Omental fat pad (tissue), 4 donors: Measurements from ENCODE around the gene GASK1A. TPM values are rescaled to one million over a fixed set of nuclear protein-coding genes. Genes with fewer than 3 reads are reported as not detected.

ENCODE experiments used
- ATAC-seq: fragments of 150-250 bp; one replicate; pipeline ENCODE4 v1.9.1; 2016; ENCODE audit warnings: mild to moderate bottlenecking, moderate library complexity; ENCODE audit not compliant: low FRiP score
- DNase-seq: peaks from one replicate; pipeline ENCODE4 v3.0.0-alpha.2; 2019; ENCODE audit warnings: low spot score
- total RNA-seq, 4 donors: library from RNA; depleted of rRNA; stranded (reverse); fragments of >200 nt; gene quantifications; one replicate each; pipeline ENCODE4 v1.1.0, GENCODE V29; 2016
- TF ChIP-seq, protein P1 (sequence below), 3 donors: fragments of 450-650 bp; IDR thresholded peaks; one replicate each; pipeline ENCODE4 v1.5.1; 2016 to 2017; ENCODE audit warnings: antibody characterized with exemption in 3 of 3, mild to moderate bottlenecking in 3 of 3, moderate library complexity in 2 of 3

The GASK1A gene
- total RNA-seq, 4 donors from 2014 or later, result 4.9 to 39.9 (median 14.8) TPM

- DNase-seq (no peak), ATAC-seq (no peak)
- TF ChIP-seq, protein P1, sequence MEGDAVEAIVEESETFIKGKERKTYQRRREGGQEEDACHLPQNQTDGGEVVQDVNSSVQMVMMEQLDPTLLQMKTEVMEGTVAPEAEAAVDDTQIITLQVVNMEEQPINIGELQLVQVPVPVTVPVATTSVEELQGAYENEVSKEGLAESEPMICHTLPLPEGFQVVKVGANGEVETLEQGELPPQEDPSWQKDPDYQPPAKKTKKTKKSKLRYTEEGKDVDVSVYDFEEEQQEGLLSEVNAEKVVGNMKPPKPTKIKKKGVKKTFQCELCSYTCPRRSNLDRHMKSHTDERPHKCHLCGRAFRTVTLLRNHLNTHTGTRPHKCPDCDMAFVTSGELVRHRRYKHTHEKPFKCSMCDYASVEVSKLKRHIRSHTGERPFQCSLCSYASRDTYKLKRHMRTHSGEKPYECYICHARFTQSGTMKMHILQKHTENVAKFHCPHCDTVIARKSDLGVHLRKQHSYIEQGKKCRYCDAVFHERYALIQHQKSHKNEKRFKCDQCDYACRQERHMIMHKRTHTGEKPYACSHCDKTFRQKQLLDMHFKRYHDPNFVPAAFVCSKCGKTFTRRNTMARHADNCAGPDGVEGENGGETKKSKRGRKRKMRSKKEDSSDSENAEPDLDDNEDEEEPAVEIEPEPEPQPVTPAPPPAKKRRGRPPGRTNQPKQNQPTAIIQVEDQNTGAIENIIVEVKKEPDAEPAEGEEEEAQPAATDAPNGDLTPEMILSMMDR (IDR thresholded peaks at IDR 0.05), result no peak
These were observed 117.7 kb downstream of the GASK1A start for GRCh38 chr3:43096761-43097160.

- TF ChIP-seq, protein P1 (IDR thresholded peaks at IDR 0.05), result no peak
- no peak for ATAC-seq
- DNase-seq, result no peak
These were observed 118.4 kb downstream of the GASK1A start for GRCh38 chr3:43097400-43098080.

DNA sequence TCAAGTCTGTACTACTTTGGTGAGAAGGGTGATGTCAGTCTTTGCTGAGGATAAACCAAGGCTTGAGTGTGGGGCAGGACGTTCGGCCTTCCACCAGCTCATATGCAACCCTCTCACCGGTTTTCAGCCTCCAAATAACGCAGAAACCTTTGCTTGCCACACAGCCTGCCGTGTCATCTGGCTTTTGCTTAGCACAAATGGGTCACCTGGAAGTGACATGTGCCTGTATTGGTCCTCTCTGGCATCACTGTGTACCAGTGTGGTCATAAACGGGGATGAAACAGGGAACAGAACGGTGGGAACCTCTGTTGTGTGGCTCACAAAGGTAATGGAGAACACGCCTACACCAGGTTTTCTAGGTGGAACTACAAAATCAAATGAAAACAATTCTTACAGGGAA lies 119.7 kb downstream of the GASK1A start:
- TF ChIP-seq, protein P1 (IDR thresholded peaks at IDR 0.05), result no peak
- DNase-seq (no peak), ATAC-seq (no peak)

- no peak for ATAC-seq
- no peak for DNase-seq
- TF ChIP-seq, protein P1 (IDR thresholded peaks at IDR 0.05), result no peak
These were observed 123.8 kb downstream of the GASK1A start for GRCh38 chr3:43102773-43103480.

GRCh38 chr3:43104039-43104438 lies 124.9 kb downstream of the GASK1A start:
- DNase-seq, result no peak
- ATAC-seq, result no peak
- TF ChIP-seq, protein P1 (IDR thresholded peaks at IDR 0.05), result no peak

GRCh38 chr3:43104660-43105595 lies 125.8 kb downstream of the GASK1A start:
- ATAC-seq, result peak; percentile 12
- DNase-seq, result no peak

More at GRCh38 chr3:43104660-43105595, 125.8 kb downstream of the GASK1A start:
- TF ChIP-seq, protein P1 (IDR thresholded peaks at IDR 0.05), result no peak
